GM18951 (cell line): ENCODE results near the gene RABEP1.
A peak's percentile ranks its signal among the peaks of the same experiment; 100 is the strongest.

Experiments
- POLR2A ChIP-seq: IDR thresholded peaks from 4 replicates; pipeline ENCODE4 v1.6.1; 2011; ENCODE audit warnings: mild to moderate bottlenecking; ENCODE audit not compliant: insufficient read length, insufficient read depth; ENCODE audit errors: extremely low read depth
- in situ Hi-C: fragments of 300-500 bp; cut with MboI; formaldehyde crosslinking; loops from one replicate; pipeline ENCODE4 v1.12.0; 2022; ENCODE audit warnings: low sequenced_read_pairs, mixed read lengths, inconsistent platforms; ENCODE audit not compliant: unreplicated experiment

The RABEP1 gene

GRCh38 chr17:5281814-5282641 is at the start of gene RABEP1:
TSS of gene RABEP1 (plus strand) at chr17:5282284. CDS start at chr17:5282487, 203 bp downstream.
- TF ChIP-seq POLR2A: peak; percentile 86
- in situ Hi-C loops: no loop called here

DNA sequence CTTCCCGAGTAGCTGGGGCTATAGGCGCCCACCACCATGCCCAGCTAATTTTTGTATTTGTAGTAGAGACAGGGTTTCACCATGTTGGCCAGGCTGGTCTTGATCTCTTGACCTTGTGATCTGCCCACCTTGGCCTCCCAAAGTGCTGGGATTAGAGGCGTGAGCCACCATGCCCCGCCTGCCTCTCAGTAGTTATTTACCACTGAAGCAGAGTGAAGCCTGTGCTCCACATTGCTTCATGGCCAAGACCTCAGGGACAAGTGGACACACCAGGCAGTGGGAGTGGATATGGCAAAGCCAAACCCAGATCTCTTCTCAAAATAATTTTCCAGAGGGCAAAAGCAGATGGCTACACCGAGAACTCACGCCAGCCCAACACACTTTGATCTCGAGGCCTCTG is 48.6 kb upstream of the RABEP1 start:
- in situ Hi-C loops: loop anchor here (10.0 kb wide), 1 partner anchor 49 kb away; no protein-coding TSS in a partner anchor

DNA sequence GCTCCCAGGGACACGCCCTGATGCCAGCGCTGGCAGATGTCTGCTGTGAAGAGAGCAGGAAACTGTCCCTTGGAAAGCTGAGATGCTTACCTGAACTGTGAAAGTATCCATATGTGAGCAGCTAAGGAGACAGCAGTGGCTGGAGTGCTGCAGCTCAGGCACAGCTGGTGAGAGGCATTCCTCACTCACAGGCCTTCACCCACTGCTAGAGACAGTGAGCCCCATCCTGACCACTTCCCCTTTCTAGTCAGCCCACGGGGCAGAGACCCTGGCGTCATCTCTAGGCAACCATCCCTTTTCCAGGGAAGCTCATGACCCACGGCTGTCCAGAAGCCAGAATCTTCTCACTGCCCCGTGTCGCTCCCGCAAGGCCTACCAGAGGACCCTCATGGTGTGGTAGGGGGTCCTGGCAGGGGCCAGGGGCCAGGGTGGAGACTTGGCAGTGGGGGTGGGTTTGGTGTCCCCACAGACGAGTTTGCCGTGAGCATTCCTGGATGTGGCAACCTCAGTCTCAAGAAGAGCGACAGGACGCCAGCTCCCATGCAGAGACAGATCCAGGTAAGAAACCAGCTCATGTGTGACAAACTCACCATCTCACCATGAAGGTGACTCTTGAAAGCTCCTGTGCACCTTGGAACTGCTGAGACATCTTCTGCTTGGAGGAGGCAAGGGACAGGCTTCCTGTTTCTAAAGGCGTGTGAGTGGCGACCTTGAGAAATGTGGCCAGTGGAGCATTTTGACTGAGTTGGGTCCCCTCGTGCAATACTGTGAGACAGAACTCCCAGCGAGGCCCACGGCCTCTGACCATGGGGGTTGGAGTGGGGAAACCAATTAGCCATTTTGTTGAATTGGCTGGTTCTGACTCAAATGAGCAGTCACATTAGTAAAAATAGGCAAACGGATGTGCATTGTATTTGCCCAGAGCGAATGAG is 47.2 kb upstream of the RABEP1 start, which contains the start of gene SCIMP:
SCIMP (minus strand) TSS at position 216 of the 932 bp plus-strand sequence; CDS start at position 111, 105 bp downstream.
- peak; percentile 71 for TF ChIP-seq POLR2A
- in situ Hi-C loops: loop anchor here (5.0 to 10.0 kb wide), 2 partner anchors 33 to 50 kb away; no protein-coding TSS in a partner anchor

- in situ Hi-C loops: loop anchor here (5.0 to 10.0 kb wide), 2 partner anchors 35 to 52 kb away; no protein-coding TSS in a partner anchor
- TF ChIP-seq POLR2A: peak; percentile 24
These were observed 45.0 kb upstream of the RABEP1 start for GRCh38 chr17:5236938-5237540.

GRCh38 chr17:5237541-5238016 is 44.5 kb upstream of the RABEP1 start:
- no peak for TF ChIP-seq POLR2A
- in situ Hi-C loops: loop anchor here (5.0 to 10.0 kb wide), 2 partner anchors 35 to 53 kb away; no protein-coding TSS in a partner anchor

GRCh38 chr17:5238333-5238732 is 43.8 kb upstream of the RABEP1 start:
- no peak for TF ChIP-seq POLR2A
- in situ Hi-C loops: loop anchor here (5.0 to 10.0 kb wide), 2 partner anchors 36 to 54 kb away; no protein-coding TSS in a partner anchor

DNA sequence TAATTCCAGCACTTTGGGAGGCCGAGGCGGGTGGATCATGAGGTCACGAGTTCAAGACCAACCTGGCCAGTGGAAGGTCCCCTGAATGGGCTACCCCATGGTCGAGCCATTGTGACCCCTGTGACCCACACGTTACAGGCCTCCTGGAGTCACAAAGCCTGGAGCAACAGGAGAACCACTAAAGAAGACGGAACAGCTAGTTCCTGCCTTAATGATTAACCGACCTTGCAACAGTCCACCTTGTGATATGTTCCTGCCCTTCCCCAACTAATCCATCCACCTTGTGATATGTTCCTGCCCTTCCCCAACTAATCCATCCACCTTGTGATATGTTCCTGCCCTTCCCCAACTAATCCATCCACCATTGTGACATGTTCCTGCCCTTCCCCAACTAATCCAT is 42.3 kb upstream of the RABEP1 start:
- in situ Hi-C loops: loop anchor here (5.0 to 10.0 kb wide), 3 partner anchors 37 to 195 kb away; partner anchors contain the start of gene C1QBP

DNA sequence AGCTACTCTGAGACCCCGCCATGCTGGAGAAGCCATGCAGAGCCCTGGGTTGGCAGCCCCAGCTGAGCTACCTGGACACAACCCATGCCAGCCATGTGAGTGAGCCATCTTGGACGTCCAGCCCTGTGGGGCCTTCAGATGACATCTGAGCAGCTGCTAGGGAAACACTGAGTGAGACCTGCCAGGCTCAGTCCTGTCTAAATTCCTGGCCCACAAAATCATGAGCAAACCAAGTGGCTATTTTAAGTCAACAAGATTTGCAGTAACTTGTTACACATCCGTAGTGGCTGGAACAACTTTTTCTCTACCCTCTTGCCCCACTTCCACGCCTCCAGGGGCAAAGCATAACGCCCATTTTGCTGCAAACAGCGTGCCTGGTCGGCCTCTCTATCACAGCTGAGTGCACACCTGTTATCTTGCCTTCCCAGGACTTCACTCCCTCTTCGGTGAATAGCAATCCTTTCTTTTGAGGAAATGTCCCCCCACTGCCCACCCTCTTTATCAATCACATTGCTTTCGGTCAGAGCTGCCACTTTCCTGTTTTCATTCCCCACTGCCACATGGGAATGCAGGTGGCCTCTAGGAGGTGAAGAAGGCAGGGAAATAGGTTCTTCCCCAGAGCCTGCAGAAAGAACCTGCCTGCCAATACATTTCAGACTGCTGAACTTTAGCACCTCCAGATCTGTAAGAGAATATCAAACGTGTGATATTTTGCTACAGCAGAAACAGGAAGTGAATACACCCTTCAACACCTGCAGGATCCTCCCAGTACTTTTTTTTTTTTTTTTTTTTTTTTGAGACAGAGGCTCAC is 40.0 kb upstream of the RABEP1 start:
- in situ Hi-C loops: loop anchor here (10.0 kb wide), 1 partner anchor 193 kb away; the partner anchor contains the start of gene C1QBP

GRCh38 chr17:5247621-5248020 is 34.5 kb upstream of the RABEP1 start:
- in situ Hi-C loops: loop anchor here (10.0 kb wide), 1 partner anchor 187 kb away; the partner anchor contains the start of gene C1QBP
- no peak for TF ChIP-seq POLR2A

More for the DNA sequence above, 40.0 kb upstream of the RABEP1 start:
- TF ChIP-seq POLR2A: no peak

GRCh38 chr17:5248821-5249479 is 33.1 kb upstream of the RABEP1 start:
- no peak for TF ChIP-seq POLR2A
- in situ Hi-C loops: loop anchor here (10.0 kb wide), 1 partner anchor 186 kb away; the partner anchor contains the start of gene C1QBP

DNA sequence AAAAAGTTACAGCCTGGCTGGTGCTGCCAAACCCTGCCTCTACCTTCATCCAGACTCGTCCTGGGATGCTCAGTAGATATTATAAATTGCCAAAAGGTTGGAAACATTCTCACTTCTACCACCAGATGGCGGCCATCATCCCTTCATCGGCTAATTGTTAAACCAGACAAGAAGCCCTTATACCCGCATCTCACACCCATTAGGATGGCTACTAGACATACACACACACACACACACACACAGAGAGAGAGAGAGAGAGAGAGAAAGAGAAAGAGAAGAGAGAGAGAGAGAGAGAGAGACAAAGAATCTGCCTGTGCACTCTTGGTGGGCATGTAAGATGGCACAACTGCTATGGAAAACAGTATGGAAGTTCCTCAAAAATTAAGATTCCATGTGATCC is 32.5 kb upstream of the RABEP1 start:
- no peak for TF ChIP-seq POLR2A
- in situ Hi-C loops: loop anchor here (10.0 kb wide), 1 partner anchor 185 kb away; the partner anchor contains the start of gene C1QBP
